Measurements from ENCODE around the gene EML6.

The EML6 gene

DNA sequence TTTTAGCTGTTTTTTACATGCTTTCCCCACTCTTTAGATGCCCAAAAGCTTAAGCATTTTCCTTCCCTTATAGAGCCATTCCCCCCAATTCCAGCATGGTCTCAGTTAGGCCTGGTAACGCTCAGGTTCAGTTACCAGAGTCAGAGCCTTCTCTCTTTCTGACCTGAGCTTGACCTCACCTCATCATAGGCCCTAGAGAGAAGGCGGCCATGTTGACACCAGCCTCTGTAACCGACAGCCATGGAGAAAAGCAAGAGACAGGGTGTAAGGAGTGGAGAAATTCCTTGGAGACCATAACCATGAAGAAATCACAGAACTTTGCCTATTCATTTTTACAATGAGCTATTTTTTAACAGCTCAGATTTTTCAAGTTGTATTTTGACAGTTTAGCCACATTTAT, 227.3 kb downstream of the EML6 start:
- DNase-seq = no peak

DNA sequence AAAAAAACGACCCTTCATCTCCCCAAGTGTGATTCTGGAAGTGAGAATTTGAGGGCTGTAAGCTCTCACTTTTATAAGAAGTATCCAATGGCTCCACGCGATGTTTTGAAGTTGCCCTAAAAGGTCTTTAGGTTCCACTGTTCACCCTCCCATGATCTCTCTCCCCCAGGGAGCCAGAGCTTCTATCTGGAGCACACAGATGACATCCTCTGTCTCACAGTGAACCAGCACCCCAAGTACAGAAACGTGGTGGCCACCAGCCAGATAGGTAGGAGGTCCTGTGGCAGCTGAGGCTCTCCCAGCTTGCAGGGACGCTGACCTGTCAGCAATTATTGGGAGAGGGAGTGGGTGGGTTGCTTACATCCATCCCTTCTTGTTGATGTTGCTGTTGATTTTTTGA, 229.0 kb downstream of the EML6 start:
- no peak for DNase-seq

DNA sequence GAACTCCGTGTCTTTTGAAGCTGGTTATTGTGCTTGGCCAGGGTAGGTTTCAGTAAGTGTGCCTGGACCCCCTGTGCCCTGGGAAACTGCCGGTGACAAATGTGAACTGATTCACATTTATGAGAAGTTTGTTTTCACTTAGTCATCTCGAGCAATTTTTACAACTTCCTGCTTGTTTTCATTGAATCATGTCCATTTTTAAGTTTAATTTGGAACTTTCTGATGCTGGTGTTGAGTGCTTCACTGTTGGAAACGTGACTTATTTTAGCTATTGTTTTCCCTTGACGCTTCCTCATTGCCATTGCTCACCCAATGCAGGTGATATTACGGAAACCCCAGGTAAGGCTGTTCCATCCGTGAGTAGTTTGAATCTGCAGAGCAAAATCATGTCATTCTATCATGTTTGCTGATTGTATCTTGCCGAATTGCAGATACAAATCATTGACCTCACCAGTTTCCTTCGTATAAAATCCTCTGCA, 229.6 kb downstream of the EML6 start:
- DNase-seq = no peak

DNA sequence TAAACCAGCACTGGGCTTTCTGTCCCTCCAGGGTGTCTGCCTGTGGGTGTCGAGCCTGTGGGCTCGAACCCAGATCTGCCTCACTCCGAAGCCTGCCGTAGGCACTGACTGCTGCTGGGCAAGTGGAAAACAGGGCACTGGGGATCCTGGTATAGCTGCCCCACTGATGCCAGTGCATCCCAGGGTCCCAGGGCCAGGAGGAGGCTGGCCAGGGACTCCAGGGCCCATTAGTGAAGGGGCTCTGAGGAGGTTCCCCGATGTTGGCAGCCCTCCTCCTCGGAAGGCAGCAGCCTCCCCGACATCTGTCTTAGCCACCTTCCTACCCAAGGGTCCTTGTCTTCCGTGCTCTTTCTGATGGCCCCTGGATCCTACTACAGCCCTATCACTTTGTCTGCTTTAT, 230.7 kb downstream of the EML6 start:
- DNase-seq = no peak

DNA sequence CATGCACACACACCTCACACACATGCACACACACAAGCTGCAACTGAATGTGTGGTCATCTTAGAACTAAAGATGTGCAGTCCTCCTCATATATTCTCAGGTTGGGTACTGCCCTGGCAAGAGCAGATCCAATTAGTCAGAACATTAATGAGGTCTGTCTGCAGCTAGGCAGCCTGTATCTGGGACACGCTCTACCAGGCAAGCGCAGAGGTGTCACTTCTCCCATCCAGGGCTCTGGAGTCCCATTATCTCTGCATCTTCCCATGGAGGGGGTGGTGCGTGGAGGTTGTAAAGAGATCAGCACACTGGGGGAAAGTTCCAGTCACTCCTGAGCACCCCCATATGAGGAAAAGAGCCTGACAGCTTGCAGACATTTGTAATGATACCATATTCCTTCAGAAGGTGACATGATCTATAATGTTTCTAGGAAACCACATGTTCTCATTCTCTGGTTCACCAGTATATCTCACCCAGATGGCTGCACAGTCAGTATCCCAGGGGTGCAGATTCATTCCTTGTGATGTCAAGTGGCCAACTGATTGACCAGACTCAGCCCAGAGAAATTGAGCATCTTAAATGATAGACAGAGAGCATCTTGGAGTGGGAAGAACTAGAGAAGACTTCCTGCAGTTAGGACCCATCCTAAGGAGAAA, 231.4 kb downstream of the EML6 start:
- DNase-seq = no peak

DNA sequence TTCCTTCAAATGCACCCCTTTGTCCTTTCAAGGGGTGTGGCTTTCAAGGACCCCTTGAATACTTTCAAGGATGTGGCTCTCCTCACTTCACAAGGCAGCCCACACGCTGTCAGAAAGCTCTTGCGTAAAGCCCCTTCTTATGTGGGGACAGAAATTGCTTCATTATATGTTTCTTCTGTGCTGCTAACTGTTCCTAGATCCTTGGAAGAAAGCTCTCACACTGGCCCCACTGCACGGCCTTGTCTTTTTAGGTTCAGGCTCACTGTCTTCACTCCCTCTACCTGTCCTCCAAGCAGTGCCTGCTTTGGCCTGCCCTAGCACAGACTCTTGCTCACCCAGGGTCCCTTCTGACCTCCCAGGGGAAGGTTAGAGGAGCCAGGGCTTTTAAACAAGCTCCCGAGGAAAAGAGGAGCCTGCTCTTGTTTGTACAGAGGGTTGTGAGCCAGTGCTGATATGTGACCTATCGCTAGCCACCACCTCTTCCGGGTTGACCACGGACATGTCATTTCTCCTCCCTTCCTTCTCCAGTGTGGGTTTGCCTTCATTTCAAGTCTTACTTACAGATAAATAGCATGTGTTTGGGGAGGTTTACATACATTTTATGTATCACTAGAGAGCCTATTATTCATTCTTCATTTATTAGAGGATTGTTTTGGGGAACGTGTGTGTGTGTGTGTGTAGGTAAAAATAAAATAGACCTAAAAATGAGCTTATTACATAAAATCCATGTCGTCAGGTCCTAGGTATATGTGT, 232.1 kb downstream of the EML6 start:
- no peak for DNase-seq

DNA sequence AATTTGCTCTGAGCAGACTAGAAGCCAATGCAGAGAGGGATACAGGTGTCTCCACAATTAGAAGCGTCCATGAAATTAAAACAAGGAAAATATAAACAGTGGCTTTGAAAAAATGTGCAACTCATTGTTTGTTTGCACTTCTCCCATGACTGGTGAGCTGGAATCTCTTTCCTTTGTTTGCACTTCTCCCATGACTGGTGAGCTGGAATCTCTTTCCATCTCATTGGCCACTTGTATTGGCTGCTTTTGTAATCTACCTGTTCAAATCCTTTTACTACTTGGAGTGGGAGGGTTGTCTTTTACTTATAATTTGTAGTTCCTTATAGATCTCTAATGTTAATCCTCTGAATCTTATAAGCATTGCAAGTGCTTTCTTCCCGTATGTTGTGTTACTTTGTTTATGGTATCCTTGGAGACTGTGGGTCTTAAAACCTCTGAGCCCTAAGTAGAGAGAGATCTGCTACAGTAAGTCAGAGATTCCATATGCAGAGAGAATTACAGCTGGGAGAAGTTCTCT, 232.7 kb downstream of the EML6 start:
- no peak for DNase-seq

DNA sequence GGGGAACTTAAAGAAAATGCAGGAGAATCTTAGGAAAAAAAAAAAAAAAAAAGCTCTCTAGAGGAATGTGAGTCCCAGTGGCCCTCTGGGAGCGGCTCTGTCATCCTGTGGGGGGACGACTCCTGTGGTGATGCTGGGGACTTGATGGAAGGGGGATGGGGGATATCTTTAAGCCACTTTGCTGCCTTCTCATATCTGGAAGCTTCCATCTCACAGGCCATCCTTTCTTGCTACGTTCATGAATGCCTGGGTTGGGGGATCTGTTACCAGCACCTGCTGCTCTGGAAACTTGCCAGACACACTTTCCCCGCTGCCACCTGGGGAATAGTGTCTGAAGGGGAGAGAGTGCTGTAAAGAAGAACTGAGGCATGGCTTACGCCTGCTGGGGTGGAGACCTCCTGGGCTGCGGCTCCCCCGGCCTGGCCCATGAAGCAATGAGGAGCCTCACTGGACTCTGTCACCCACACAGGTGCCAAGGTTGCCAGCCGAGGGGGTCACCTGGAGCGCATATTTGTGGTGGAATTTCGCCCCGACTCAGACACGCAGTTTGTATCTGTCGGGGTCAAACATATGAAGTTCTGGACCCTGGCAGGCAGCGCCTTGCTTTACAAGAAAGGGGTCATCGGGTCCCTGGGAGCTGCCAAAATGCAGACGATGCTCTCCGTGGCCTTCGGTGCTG, 234.0 kb downstream of the EML6 start:
- no peak for DNase-seq

DNA sequence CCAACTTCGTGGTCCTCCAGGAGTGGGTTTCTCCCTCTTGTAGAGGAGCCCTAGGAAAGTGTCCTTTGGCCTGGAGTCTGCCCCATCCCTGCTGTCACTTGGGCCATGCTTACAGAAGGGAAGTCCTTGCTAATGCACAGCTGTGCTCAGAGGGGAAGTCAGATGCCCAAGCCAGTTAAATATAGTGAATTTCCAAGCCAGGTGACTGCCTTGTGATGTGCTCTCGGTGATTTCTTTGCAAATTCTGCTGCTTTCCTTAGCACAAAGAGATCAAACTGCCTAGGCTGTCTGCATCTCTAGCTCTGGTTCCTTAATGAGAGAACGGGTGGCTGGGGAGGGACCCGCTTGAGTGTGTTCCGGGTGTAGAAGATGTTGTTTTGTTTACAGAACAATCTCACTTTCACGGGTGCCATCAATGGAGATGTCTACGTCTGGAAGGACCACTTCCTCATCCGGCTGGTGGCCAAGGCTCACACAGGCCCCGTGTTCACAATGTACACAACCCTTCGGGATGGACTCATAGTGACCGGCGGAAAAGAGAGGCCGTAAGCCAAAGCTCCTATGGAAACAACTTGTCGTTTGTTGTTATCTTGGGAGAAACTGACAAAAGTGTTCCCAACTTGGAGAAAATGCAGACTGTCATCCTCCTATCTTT, 235.4 kb downstream of the EML6 start:
- no peak for DNase-seq

DNA sequence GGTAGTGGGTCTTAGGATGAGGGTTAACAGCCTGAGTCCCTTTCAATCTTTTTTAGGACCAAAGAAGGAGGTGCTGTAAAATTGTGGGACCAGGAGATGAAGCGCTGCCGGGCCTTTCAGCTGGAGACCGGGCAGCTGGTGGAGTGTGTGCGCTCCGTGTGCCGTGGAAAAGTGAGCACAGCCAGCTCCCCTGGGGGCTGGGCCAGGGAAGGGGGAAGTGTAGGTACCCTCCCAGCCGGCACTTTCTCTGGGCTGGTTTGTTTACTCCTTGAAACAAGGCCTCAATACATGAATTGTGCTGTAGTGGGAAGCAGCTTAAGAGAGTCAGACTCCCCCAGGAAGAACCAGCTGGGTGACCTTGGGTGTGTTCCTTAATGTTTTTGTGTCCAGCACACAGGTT, 236.7 kb downstream of the EML6 start:
- DNase-seq = no peak

DNA sequence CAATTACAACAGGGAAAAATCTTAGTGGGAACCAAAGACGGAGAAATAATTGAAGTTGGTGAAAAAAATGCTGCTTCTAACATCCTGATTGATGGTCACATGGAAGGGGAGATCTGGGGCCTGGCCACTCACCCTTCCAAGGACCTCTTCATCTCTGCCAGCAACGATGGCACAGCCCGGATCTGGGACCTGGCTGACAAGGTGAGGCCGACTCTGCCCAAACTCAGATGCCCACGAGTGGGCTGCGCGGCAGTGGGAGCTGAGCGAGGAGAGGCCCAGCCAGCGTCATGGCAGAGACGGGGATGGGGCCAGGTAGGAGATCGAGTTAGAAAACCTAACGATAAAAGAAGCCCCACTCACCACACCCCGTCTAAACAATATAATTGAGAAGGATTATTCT, 239.0 kb downstream of the EML6 start:
- no peak for DNase-seq

DNA sequence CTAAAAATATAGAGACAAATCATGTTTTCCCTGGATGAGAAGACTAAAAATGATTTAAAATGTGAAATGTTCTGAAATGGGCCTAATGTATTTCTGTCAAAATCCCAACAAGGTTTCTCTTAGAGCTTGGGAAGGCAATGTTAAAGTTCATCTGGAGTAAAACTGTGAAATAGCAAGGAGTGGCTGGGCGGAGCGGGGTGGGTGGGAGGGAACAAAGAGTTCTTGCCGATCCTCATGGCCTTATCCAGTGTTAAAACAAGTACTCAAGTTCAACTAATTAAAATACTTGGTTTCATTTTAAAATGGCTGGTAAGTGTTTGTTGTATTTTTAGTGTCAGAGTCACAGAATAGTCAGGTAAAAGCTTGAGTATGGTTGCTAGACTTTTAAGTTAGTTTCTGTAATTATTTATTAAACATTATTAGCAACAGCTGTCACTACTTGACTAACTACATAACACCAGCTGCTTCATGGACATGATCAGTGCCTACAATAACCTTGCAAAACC, 239.5 kb downstream of the EML6 start:
- DNase-seq = no peak

DNA sequence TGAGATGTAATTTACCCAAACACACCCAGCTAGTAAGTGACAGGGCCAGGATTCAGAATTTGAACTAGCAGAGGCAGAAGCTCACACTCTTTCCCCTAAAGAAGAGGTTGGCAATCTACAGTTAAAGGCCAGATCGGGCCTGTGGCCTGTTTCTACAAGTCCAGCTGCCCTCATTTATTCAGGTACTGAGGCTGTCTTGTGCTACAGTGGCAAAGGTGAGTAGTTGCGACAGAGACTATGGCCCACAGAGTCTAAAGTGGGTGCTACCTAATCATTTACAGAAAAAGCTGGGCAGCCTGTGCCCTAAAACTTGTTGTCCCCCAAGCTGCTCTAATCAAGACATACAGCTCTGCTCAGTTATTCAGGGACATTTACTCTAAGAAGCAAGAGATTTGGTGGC, 240.0 kb downstream of the EML6 start:
- no peak for DNase-seq

DNA sequence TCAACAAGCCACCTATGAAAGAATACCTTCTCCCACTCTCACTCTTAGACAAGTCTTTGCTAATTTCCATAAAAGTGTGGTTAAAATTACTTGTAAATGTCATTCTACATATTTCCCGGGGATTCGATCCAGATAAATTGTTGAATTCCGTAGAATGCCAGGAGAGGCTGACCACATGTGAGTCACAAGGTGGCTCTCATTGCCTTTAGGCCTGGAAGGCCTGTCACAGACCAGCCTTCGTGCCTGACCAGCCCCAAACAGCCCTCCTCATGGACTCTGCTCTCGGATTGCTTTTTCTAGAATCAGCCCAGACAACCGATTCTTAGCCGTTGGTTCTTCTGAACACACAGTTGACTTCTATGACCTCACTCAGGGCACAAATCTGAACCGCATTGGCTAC, 240.8 kb downstream of the EML6 start:
- no peak for DNase-seq

DNA sequence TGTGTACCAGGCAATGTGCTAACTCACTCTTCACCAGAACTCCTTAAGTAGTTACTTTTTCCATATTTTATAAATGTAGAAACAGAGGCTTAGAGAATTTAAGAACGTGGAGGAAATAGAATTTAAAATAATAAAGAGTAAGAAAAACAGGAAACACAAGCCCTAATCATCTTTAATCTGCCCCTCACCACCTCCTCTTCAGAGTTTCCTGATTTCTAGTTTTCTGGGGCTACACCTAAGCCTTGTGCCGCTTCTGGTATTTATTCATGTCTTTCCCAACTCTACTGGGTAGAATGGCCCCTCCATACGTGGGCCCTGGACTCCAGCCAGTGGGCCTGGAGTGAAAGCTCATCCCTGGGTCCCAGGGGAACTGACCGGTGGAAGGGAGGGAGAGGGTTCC, 241.4 kb downstream of the EML6 start:
- DNase-seq = no peak

DNA sequence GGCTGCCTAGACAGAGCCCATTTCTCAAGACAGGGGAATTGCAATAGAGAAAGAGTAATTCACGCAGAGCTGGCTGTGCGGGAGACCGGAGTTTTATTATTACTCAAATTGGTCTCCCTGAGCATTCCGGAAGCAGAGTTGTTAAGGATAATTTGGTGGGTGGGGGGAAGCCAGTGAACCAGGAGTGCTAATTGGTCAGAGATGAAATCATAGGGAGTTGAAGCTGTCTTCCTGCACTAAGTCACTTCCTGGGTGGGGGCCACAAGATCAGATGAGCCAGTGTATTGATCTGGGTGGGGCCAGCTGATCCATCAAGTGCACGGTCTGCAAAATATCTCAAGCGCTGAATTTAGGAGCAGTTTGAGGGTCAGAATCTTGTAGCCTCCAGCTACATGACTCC, 242.0 kb downstream of the EML6 start:
- no peak for DNase-seq

DNA sequence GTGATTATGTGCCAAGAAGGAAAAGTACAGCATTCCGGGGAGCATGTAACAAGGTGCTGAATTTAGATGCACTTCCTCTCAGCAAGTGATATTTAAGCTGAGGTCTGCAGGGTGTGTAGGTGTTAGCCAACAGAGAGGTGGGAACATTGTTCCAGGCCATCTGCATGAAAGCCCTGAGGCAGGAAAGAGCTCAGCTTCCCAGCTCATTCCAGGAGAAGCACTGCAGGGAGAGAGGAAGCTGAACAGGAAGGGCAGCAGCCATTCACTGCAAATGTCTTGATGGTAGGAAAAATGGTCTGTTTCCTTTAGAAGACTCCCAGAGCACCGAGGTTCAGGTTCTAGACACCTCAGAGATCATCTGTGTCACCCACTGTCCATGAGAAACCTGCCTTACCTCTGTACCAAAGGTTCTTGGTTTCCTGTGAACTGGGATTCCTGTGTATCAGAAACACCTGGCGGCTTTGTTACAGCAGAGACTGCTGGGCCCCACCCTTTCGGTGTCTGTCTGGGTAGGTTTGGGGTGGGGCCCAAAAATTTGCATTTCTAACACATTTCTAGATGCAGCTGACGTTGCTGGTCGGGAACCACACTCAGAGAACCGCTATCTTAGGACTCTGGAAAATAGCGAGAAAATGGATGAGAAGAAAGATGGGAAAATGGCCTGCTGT, 242.8 kb downstream of the EML6 start:
- no peak for DNase-seq

DNA sequence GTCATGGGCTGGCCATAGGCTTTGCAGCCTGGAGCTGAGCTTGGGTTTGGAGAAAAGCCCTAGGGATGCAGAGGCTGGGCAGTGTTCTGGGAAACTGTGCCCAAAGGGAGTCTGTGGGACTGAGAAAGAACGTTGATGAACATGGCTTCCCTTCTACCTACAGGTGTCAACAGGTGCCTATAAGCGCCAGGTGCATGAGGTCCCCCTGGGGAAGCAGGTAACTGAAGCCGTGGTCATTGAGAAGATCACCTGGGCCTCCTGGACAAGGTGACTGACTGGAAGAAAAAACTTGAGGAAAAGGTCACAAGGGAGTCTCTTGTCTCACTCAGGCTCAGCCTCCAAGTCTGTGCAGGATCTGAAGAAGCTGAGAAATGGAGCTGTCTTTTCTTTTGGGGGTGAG, 243.4 kb downstream of the EML6 start:
- DNase-seq = no peak

DNA sequence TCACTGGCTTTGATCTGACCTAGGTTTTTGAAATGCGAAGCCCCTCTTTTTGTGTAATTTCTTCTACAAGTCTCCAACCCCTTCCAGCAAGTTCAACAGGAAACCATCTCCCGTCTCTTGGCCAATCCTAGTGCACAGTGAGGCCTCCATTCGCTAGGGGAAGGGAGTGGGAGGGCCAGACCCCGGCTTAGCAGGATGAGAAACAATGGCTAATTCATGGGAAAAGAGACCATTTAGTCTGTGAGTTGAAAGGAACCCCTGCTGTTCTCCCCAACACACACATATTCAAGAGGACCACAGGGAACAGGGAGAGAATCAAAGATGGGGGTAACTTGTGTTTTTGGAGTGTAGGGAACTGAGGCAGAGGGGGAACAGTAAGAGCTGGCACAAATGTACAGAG, 243.8 kb downstream of the EML6 start:
- no peak for DNase-seq

DNA sequence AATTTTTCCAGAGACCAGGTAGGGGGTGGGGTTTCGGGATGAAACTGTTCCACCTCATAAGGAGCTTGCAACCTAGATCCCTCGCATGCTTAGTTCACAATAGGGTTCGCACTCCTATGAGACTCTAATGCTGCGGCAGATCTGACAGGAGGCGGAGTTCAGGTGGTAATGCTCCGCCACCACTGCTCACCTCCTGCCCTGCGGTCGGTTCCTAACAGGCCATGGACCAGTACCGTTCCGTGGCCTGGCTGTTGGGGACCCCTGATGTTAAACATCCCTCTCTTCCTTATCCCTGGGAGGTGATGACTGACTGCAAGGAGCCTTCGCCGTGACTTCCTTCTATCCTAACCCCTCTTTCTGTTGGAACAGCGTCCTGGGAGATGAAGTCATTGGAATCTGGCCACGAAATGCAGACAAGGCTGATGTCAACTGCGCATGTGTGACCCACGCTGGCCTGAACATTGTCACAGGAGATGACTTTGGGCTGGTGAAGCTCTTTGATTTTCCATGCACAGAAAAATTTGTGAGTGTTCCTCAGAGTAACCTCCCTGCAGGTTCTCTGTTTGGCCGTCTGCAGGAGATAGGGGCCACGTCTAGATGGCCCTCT, 244.4 kb downstream of the EML6 start:
- no peak for DNase-seq

DNA sequence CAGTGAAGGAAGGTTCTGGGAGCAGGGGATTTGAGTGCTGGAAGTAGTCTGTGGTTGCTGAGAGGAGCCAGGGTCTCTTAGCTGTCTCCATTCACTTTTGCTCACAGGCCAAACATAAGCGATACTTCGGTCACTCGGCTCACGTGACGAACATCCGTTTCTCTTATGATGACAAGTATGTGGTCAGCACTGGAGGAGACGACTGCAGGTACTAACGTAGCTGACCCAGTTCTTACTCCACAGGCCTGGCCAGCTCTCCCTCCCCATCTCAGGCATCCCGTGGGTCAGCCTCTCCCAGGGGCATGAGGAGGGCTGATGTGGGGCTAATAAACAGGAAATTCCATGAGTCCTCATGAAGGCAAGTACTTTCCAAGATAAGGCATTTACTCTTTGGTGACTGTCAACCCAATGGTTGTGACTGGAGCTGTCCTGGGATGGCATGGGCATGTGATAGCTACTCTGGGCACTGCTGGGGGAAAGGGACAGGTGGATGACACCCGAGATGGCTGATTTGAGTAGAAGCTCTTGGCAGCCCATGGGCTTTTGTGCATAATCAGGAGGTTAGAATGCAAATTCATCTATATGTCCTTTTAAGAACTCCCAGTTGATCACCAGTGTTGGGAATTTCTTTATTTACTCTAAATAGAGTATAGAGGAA, 245.2 kb downstream of the EML6 start:
- no peak for DNase-seq
